Limb (tissue), 2 donors: Measurements from ENCODE around the gene ILKAP.

Source experiments
- DNase-seq, 2 donors: peaks; one replicate each; pipeline ENCODE4 v3.0.0-alpha.2; 2016; ENCODE audit errors: extremely low spot score in 2 of 2

ILKAP gene

GRCh38 chr2:238203094-238203972 is at the start of gene ILKAP:
TSS of gene ILKAP (minus strand) at chr2:238203695. CDS start at chr2:238203553, 142 bp downstream.
- peak; percentile 87 to 94 for DNase-seq

- no peak for DNase-seq
These were observed 49.5 kb upstream of the ILKAP start for GRCh38 chr2:238252766-238253630.

- no peak for DNase-seq
These were observed 48.5 kb upstream of the ILKAP start for GRCh38 chr2:238251986-238252385.

GRCh38 chr2:238251331-238251730 is 47.8 kb upstream of the ILKAP start:
- DNase-seq = no peak

GRCh38 chr2:238250896-238251295 is 47.4 kb upstream of the ILKAP start:
- DNase-seq = no peak

GRCh38 chr2:238247841-238248453 is 44.5 kb upstream of the ILKAP start:
- DNase-seq = no peak

GRCh38 chr2:238247002-238247822 is 43.7 kb upstream of the ILKAP start:
- DNase-seq = peak in 1 of 2 donors; percentile 4

GRCh38 chr2:238244151-238244550 is 40.7 kb upstream of the ILKAP start:
- no peak for DNase-seq

- no peak for DNase-seq
These were observed 40.1 kb upstream of the ILKAP start for GRCh38 chr2:238243496-238244076.

- DNase-seq = peak; percentile 18 to 64
These were observed 39.4 kb upstream of the ILKAP start for GRCh38 chr2:238242731-238243495.

GRCh38 chr2:238241970-238242369 is 38.5 kb upstream of the ILKAP start:
- DNase-seq = no peak

GRCh38 chr2:238240757-238241711 is 37.5 kb upstream of the ILKAP start:
- peak; percentile 78 to 86 for DNase-seq

- peak; percentile 91 to 92 for DNase-seq
These were observed 36.6 kb upstream of the ILKAP start, which contains the start of gene HES6 for GRCh38 chr2:238239863-238240756. TSS of gene HES6 (minus strand) at chr2:238240038. CDS start at chr2:238239905, 133 bp downstream.

- no peak for DNase-seq
These were observed 36.0 kb upstream of the ILKAP start for GRCh38 chr2:238239543-238239862.

- no peak for DNase-seq
These were observed 35.5 kb upstream of the ILKAP start for GRCh38 chr2:238238766-238239542.

GRCh38 chr2:238238311-238238765 is 34.8 kb upstream of the ILKAP start:
- DNase-seq = no peak
